HepG2 (cell line): ENCODE measurements around the gene ATP13A5. TPM values are rescaled to one million over a fixed set of nuclear protein-coding genes. Genes with fewer than 3 reads are reported as not detected.

Experiments
- ATAC-seq: fragments of 200-7000 bp; cut with Tn5 transposase; 3 replicates; pipeline ENCODE4 v1.9.1; 2020; ENCODE audit warnings: mild to moderate bottlenecking, moderate library complexity
- BruUV-seq: library from RNA; stranded (reverse); fragments of 400-500 nt; replicated peaks from 2 replicates; lab custom pipeline; 2021; lab: Mats Ljungman, UMichigan
- CTCF ChIA-PET: fragments of 300-600 bp; formaldehyde crosslinking; extraction: SDS; loops from one replicate; lab custom pipeline; 2021; ENCODE audit warnings: low total read pairs, inconsistent platforms, low intra/inter-chr PET ratio; lab: Yijun Ruan, JAX
- POLR2A ChIA-PET: fragments of 350-600 bp; sonication (Branson Sonifier 250); formaldehyde crosslinking; loops from one replicate; lab custom pipeline; 2020; ENCODE audit warnings: antibody characterized with exemption, inconsistent platforms; lab: Yijun Ruan, JAX
- DNase-seq: peaks from one replicate; pipeline ENCODE4 v3.0.0-alpha.2; 2015; ENCODE audit warnings: low spot score
- FAIRE-seq: peaks from 3 replicates; lab custom pipeline; 2011; peaks lifted over from hg19 to GRCh38; lab: Jason Lieb, UNC
- H2AFZ ChIP-seq: one replicate; pipeline ENCODE4 v1.6.1; 2011; ENCODE audit warnings: low read length, inconsistent platforms
- H3K27ac ChIP-seq: fragments of 300-600 bp; 3 replicates; pipeline ENCODE4 v1.8.0; 2011; ENCODE audit warnings: mixed run types, mild to moderate bottlenecking, mixed read lengths, low read length, inconsistent platforms; ENCODE audit not compliant: insufficient read depth; ENCODE audit errors: extremely low read length
- H3K27me3 ChIP-seq, 2 experiments: fragments of 200-600 bp in 1 of 2; 2 replicates in 1 of 2; 3 replicates in 1 of 2; pipeline versions ENCODE4 v1.6.0 to v1.8.0; 2011; ENCODE audit warnings: low read length in 2 of 2, mild to moderate bottlenecking in 2 of 2, moderate library complexity in 2 of 2, inconsistent platforms in 1 of 2; ENCODE audit not compliant: insufficient read depth in 2 of 2, control insufficient read depth in 1 of 2
- H3K36me3 ChIP-seq, 2 experiments: fragments of 200-600 bp in 1 of 2; replicated peaks in 1 of 2; 2 replicates in 1 of 2; 3 replicates in 1 of 2; pipeline versions ENCODE4 v1.5.1 to v1.8.0; 2011; ENCODE audit warnings: low read length in 2 of 2, inconsistent platforms in 1 of 2; ENCODE audit not compliant: insufficient read depth in 2 of 2, control insufficient read depth in 1 of 2
- H3K4me1 ChIP-seq: 2 replicates; pipeline ENCODE4 v1.5.1; 2012; ENCODE audit warnings: low read length, inconsistent platforms; ENCODE audit not compliant: insufficient read depth
- H3K4me2 ChIP-seq: 2 replicates; pipeline ENCODE4 v1.6.0; 2011; ENCODE audit warnings: low read depth, low read length, inconsistent platforms
- H3K4me3 ChIP-seq, 3 experiments: fragments of 200-600 bp in 1 of 3; sonication (generic), shearing (Covaris generic) in 1 of 3; replicated peaks in 1 of 3; 2 replicates each; pipeline ENCODE4 v1.5.1; 2011 to 2016; ENCODE audit warnings: low read length in 3 of 3, inconsistent platforms in 2 of 3, low read depth in 2 of 3, mild to moderate bottlenecking in 2 of 3, control low read depth in 1 of 3, mixed read lengths in 1 of 3; ENCODE audit not compliant: insufficient read depth in 1 of 3
- H3K79me2 ChIP-seq: one replicate; pipeline ENCODE4 v1.6.1; 2011; ENCODE audit warnings: low read length, inconsistent platforms; ENCODE audit not compliant: insufficient read depth
- H3K9ac ChIP-seq: 2 replicates; pipeline ENCODE4 v1.6.0; 2011; ENCODE audit warnings: mild to moderate bottlenecking, low read depth, low read length, inconsistent platforms; ENCODE audit not compliant: insufficient read depth
- H3K9me3 ChIP-seq: 2 replicates; pipeline ENCODE4 v1.5.1; 2012; ENCODE audit warnings: mild to moderate bottlenecking, low read length
- H4K20me1 ChIP-seq: 2 replicates; pipeline ENCODE4 v1.6.0; 2011; ENCODE audit warnings: inconsistent platforms, mild to moderate bottlenecking, low read length, moderate library complexity; ENCODE audit not compliant: insufficient read depth
- CHD2 ChIP-seq: IDR thresholded peaks from 2 replicates; pipeline ENCODE4 v1.6.1; 2011; ENCODE audit warnings: low read depth, low read length, improper control_type of control experiment
- TRIM24 ChIP-seq: sonication (generic); formaldehyde crosslinking; IDR thresholded peaks from 2 replicates; pipeline ENCODE4 v1.8.0; 2022; ENCODE audit warnings: mild to moderate bottlenecking, missing genetic modification reagents
- ZNF253 ChIP-seq: sonication (generic); formaldehyde crosslinking; IDR thresholded peaks from 2 replicates; pipeline ENCODE4 v1.8.0; 2022; ENCODE audit warnings: mild to moderate bottlenecking, missing genetic modification reagents, borderline replicate concordance
- WGBS: methylation state at CpG from one replicate; pipeline ENCODE4 v1.1.6; 2017; ENCODE audit warnings: low lambda C conversion rate; 5-methylcytosine and 5-hydroxymethylcytosine counted together
- in situ Hi-C: cut with HindIII; loops from 2 replicates; pipeline ENCODE4 v1.10.0; 2017; ENCODE audit warnings: low pct_unique_long_range_greater_than_20kb; ENCODE audit not compliant: extremely low pct_ligation_motif_present
- intact Hi-C: fragments of 100-400 bp; cut with micrococcal nuclease; formaldehyde crosslinking; loops from one replicate; pipeline ENCODE4 v1.10.0; 2022; ENCODE audit not compliant: unreplicated experiment
- polyA plus RNA-seq, 8 experiments: library from polyadenylated mRNA; depleted of rRNA in 3 of 8; stranded (reverse) in 7 of 8; unstranded in 1 of 8; fragments of >200 nt; fragmentation: Illumina TruSeq in 4 of 8; extraction: Trizol in 4 of 8; gene quantifications; 2 replicates each; pipeline versions ENCODE4 v1.2.1 to v1.2.3, GENCODE V29; 2011 to 2016; ENCODE audit warnings: low read depth in 4 of 8, missing spikeins in 1 of 8, mixed read lengths in 1 of 8; ENCODE audit not compliant: insufficient read depth in 1 of 8
- total RNA-seq, 5 experiments: library from RNA; depleted of rRNA; stranded (reverse); fragments of >200 nt; fragmentation: Illumina TruSeq; extraction: Trizol; gene quantifications; 2 replicates each; pipeline ENCODE4 v1.2.3, GENCODE V29; 2016; ENCODE audit warnings: low read depth in 1 of 5
- TF ChIP-seq, protein P1 (sequence below): sonication (generic); formaldehyde crosslinking; conservative IDR thresholded peaks from 2 replicates; pipeline ENCODE4 v1.4.0; 2020; ENCODE audit warnings: missing genetic modification reagents
- TF ChIP-seq, protein P2 (sequence below): sonication (generic); formaldehyde crosslinking; IDR thresholded peaks from 2 replicates; pipeline ENCODE4 v1.8.1; 2022; ENCODE audit warnings: low read depth, mild to moderate bottlenecking, missing genetic modification reagents

Gene ATP13A5
- total and polyA plus RNA-seq, 2 of the 13 experiments (the other 11 are each of a cell fraction or from before 2014, with no cell fraction given) = not detected

DNA sequence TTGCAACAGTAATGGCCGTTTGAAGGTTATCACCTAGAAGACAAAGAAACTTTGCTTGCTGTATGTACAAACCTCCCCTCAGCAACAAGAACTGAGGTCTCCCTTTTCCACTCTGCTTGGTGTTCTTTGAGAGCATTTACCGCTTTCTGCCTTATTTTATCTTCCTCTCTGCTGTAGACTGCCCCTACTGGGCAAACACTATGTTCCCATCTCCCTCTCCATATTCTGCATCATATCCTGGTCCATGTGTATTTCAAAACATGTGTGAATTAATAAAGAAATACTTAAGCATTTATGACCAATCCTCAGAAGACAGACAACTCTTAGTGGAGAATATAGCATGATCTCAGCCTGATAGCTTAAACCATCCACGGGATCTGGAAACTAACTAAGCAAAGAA lies 64.4 kb downstream of the ATP13A5 start:
- no TSS peak for BruUV-seq
- TF ChIP-seq, protein P1, sequence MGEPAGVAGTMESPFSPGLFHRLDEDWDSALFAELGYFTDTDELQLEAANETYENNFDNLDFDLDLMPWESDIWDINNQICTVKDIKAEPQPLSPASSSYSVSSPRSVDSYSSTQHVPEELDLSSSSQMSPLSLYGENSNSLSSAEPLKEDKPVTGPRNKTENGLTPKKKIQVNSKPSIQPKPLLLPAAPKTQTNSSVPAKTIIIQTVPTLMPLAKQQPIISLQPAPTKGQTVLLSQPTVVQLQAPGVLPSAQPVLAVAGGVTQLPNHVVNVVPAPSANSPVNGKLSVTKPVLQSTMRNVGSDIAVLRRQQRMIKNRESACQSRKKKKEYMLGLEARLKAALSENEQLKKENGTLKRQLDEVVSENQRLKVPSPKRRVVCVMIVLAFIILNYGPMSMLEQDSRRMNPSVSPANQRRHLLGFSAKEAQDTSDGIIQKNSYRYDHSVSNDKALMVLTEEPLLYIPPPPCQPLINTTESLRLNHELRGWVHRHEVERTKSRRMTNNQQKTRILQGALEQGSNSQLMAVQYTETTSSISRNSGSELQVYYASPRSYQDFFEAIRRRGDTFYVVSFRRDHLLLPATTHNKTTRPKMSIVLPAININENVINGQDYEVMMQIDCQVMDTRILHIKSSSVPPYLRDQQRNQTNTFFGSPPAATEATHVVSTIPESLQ (CRISPR knock-in tag) = no peak
- no peak for TF ChIP-seq TRIM24 (CRISPR knock-in tag)
- no peak for TF ChIP-seq ZNF253 (CRISPR knock-in tag)
- no peak for TF ChIP-seq CHD2
- TF ChIP-seq, protein P2, sequence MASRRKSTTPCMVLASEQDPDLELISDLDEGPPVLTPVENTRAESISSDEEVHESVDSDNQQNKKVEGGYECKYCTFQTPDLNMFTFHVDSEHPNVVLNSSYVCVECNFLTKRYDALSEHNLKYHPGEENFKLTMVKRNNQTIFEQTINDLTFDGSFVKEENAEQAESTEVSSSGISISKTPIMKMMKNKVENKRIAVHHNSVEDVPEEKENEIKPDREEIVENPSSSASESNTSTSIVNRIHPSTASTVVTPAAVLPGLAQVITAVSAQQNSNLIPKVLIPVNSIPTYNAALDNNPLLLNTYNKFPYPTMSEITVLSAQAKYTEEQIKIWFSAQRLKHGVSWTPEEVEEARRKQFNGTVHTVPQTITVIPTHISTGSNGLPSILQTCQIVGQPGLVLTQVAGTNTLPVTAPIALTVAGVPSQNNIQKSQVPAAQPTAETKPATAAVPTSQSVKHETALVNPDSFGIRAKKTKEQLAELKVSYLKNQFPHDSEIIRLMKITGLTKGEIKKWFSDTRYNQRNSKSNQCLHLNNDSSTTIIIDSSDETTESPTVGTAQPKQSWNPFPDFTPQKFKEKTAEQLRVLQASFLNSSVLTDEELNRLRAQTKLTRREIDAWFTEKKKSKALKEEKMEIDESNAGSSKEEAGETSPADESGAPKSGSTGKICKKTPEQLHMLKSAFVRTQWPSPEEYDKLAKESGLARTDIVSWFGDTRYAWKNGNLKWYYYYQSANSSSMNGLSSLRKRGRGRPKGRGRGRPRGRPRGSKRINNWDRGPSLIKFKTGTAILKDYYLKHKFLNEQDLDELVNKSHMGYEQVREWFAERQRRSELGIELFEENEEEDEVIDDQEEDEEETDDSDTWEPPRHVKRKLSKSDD (CRISPR knock-in tag) = no peak
- H3K36me3 ChIP-seq = no peaks in the 10 kb centered on the region
- no peaks in the 10 kb centered on the region for H3K27me3 ChIP-seq
- no peak overlapping the region for H3K4me3 ChIP-seq
- POLR2A ChIA-PET = no interaction called here
- H3K27ac ChIP-seq = no peak overlapping the region
- no peaks in the 10 kb centered on the region for H3K9me3 ChIP-seq
- no peaks in the 10 kb centered on the region for H4K20me1 ChIP-seq
- intact Hi-C loops (no loop called here), in situ Hi-C loops (no loop called here)
- H3K4me1 ChIP-seq = no peaks in the 10 kb centered on the region
- FAIRE-seq = no peak
- CTCF ChIA-PET = no interaction called here
- peak; percentile 68 for ATAC-seq
- no peak overlapping the region for H2AFZ ChIP-seq
- H3K9ac ChIP-seq = no peak overlapping the region
- DNase-seq = no peak
- no peak overlapping the region for H3K4me2 ChIP-seq
- WGBS = 1% methylated on average over 3 of the region's 3 CpGs
- no peaks in the 10 kb centered on the region for H3K79me2 ChIP-seq
